DND-41 (cell line): ENCODE results near the gene ARRB2.

ENCODE experiments used
- CTCF ChIP-seq: IDR thresholded peaks from 2 replicates; pipeline ENCODE4 v1.5.1; 2012; ENCODE audit warnings: borderline replicate concordance, low read length, moderate library complexity, mild to moderate bottlenecking; ENCODE audit not compliant: poor library complexity, severe bottlenecking; ENCODE audit errors: extremely low read depth
- EZH2 ChIP-seq: IDR thresholded peaks from 3 replicates; pipeline ENCODE4 v1.6.1; 2012; ENCODE audit warnings: borderline replicate concordance, low read depth, mild to moderate bottlenecking, moderate library complexity, low read length, inconsistent platforms; ENCODE audit not compliant: severe bottlenecking

- no peak for TF ChIP-seq CTCF
- TF ChIP-seq EZH2: peak; percentile 87
Measured at GRCh38 chr17:4739122-4740024, 28.9 kb downstream of the ARRB2 start, which contains the start of the genes CXCL16 and ZMYND15.
